ENCODE data around the gene HSD17B2. TPM values are rescaled to one million over a fixed set of nuclear protein-coding genes. Genes with fewer than 3 reads are reported as not detected.

Gene HSD17B2
- total and polyA plus RNA-seq, 2 of the 4 experiments (the other 2 are of a cell fraction): 0.12 to 0.18 TPM

GRCh38 chr16:82002831-82003230, 32.2 kb upstream of the HSD17B2 start:
- ATAC-seq (ENCODE audit: low read depth) (no peak), DNase-seq (no peak)
- Histone ChIP-seq H3K9me3 (ENCODE audit: control insufficient read depth, insufficient read depth, low read length) (no peaks in the 10 kb centered on the region), H2BK20ac (ENCODE audit: low read depth, low read length) (no peak overlapping the region), H2AK5ac (ENCODE audit: low read depth, low read length) (no peak overlapping the region), H3K14ac (replicated peaks; ENCODE audit: low read depth, low read length) (no peak overlapping the region), H3K23ac (ENCODE audit: low read depth, low read length) (no peak overlapping the region), H3K79me1 (ENCODE audit: low read depth in 1 of 2, low read length in 2 of 2) (no peaks in the 10 kb centered on the region), H3K27ac (ENCODE audit: insufficient read depth, low read length) (no peak overlapping the region), H2BK15ac (ENCODE audit: low read depth, low read length) (no peak overlapping the region), H3K36me3 (ENCODE audit: control insufficient read depth, insufficient read depth, low read length) (peaks cover 1% of the 10 kb centered on the region; the same call in 1 of the 2 replicates), H3K9ac (ENCODE audit: low read depth, low read length) (no peak overlapping the region), H4K8ac (ENCODE audit: low read depth in 2 of 2, low read length in 2 of 2) (no peak overlapping the region), H3K18ac (ENCODE audit: low read depth, low read length) (no peak overlapping the region), H3K56ac (ENCODE audit: extremely low read depth, insufficient read depth, low read length) (no peak overlapping the region), H2AFZ (replicated peaks; ENCODE audit: low read length, poor library complexity) (no peak overlapping the region), H4K20me1 (ENCODE audit: insufficient read depth, low read length) (no peaks in the 10 kb centered on the region), H3K9me1 (ENCODE audit: insufficient read depth, low read length) (no peaks in the 10 kb centered on the region), H2BK120ac (ENCODE audit: low read depth, low read length) (no peak overlapping the region), H4K91ac (ENCODE audit: insufficient read depth, low read depth, low read length) (no peak overlapping the region), H3K4me1 (ENCODE audit: control insufficient read depth, insufficient read depth, low read length) (peaks cover 1% of the 10 kb centered on the region; the same call in 1 of the 2 replicates), H4K5ac (ENCODE audit: low read depth, low read length) (no peak overlapping the region), H2BK5ac (ENCODE audit: low read depth, low read length, poor library complexity, severe bottlenecking) (no peak overlapping the region), H3K4ac (ENCODE audit: low read depth, low read length) (no peak overlapping the region), H3K27me3 (ENCODE audit: control insufficient read depth, insufficient read depth, low read length) (no peaks in the 10 kb centered on the region; the same call in none of the 2 replicates), H3K4me2 (ENCODE audit: low read depth, low read length) (no peak overlapping the region), H2AK9ac (replicated peaks; ENCODE audit: low read depth, low read length, poor library complexity) (no peak overlapping the region), H3K4me3 (ENCODE audit: insufficient read depth, low read depth, low read length) (no peak overlapping the region)
- WGBS, 2 experiments (ENCODE audit: extremely low coverage in 2 of 2, insufficient read length in 1 of 2): 30% methylated on average over 2 of the region's 3 CpGs; no CpG with 5 or more reads in 1 of the 2 experiments
- POLR2A ChIA-PET (ENCODE audit: unreplicated experiment): no interaction called here
- no peak for TF ChIP-seq CTCF (conservative IDR thresholded peaks at IDR 0.05; ENCODE audit: low read depth, low read length)
- TF ChIP-seq RAD21 (IDR thresholded peaks at IDR 0.05; ENCODE audit: low read length): no peak
- TF ChIP-seq USF2 (IDR thresholded peaks at IDR 0.05; ENCODE audit: low read depth, low read length): no peak
- TF ChIP-seq FOS (IDR thresholded peaks at IDR 0.05; ENCODE audit: low read depth, low read length): no peak
- TF ChIP-seq MXI1 (IDR thresholded peaks at IDR 0.05; ENCODE audit: borderline replicate concordance, low read depth, low read length): no peak
- no peak for TF ChIP-seq POLR2A (IDR thresholded peaks at IDR 0.05; ENCODE audit: low read depth, low read length)
- TF ChIP-seq MAFK (IDR thresholded peaks at IDR 0.05; ENCODE audit: low read depth, low read length): no peak
- TF ChIP-seq RFX5 (IDR thresholded peaks at IDR 0.05; ENCODE audit: low read depth, low read length): no peak
- TF ChIP-seq RCOR1 (IDR thresholded peaks at IDR 0.05; ENCODE audit: insufficient replicate concordance, low read length): no peak
- intact Hi-C loops (cut with micrococcal nuclease): no loop called here
- CTCF ChIA-PET: no interaction called here
- in situ Hi-C loops (cut with MboI; ENCODE audit: low sequenced_read_pairs): no loop called here
- BruUV-seq (replicated peaks): no TSS peak
- dilution Hi-C loops (cut with HindIII; ENCODE audit: low sequenced_read_pairs, unreplicated experiment): no loop called here

Data from IMR-90 (cell line).